K562 (cell line): Measurements from ENCODE around the gene KSR2. TPM values are rescaled to one million over a fixed set of nuclear protein-coding genes. Genes with fewer than 3 reads are reported as not detected.

ENCODE experiments used
- ATAC-seq: fragments of 200-7000 bp; cut with Tn5 transposase; 3 replicates; pipeline ENCODE4 v1.9.1; 2020; ENCODE audit warnings: moderate library complexity
- Bru-seq: library from RNA; stranded (reverse); fragments of 400-500 nt; gene quantifications from one replicate; lab custom pipeline; 2021; lab: Mats Ljungman, UMichigan
- BruChase-seq, 2 experiments: library from RNA; stranded (reverse); fragments of 400-500 nt; gene quantifications; one replicate each; lab custom pipeline; 2021; lab: Mats Ljungman, UMichigan
- BruUV-seq: library from RNA; stranded (reverse); fragments of 400-500 nt; replicated peaks from 2 replicates; lab custom pipeline; 2021; lab: Mats Ljungman, UMichigan
- CTCF ChIA-PET: fragments of 300-600 bp; formaldehyde crosslinking; extraction: SDS; loops from one replicate; lab custom pipeline; 2021; ENCODE audit warnings: low intra/inter-chr PET ratio; lab: Yijun Ruan, JAX
- POLR2A ChIA-PET: fragments of 300-600, 350-650 bp; sonication (Branson Sonifier 250); formaldehyde crosslinking; extraction: SDS; loops from one replicate; lab custom pipeline; 2021; ENCODE audit warnings: antibody characterized with exemption, inconsistent platforms; lab: Yijun Ruan, JAX
- DNase-seq, 4 experiments: peaks; one replicate each; pipeline versions ENCODE4 v3.0.0 to v3.0.0-alpha.2; 2011 to 2018; ENCODE audit warnings: low spot score in 3 of 4, mixed read lengths in 3 of 4; ENCODE audit errors: extremely low read depth in 1 of 4
- FAIRE-seq: peaks from 2 replicates; lab custom pipeline; 2011; peaks lifted over from hg19 to GRCh38; lab: Jason Lieb, UNC
- H2AFZ ChIP-seq: 2 replicates; pipeline ENCODE4 v1.6.0; 2011; ENCODE audit warnings: low read depth, low read length, control low read depth, inconsistent platforms
- H3K27ac ChIP-seq: fragments of 200-600 bp; 3 replicates; pipeline ENCODE4 v1.8.0; 2011; ENCODE audit warnings: low read depth, mild to moderate bottlenecking, control low read depth, inconsistent platforms, low read length, moderate library complexity, mixed read lengths; ENCODE audit errors: extremely low read depth
- H3K27me3 ChIP-seq, 2 experiments: fragments of 300-600 bp in 1 of 2; 2 replicates in 1 of 2; 3 replicates in 1 of 2; pipeline versions ENCODE4 v1.6.0 to v1.8.0; 2011; ENCODE audit warnings: inconsistent platforms in 2 of 2, low read length in 2 of 2, mild to moderate bottlenecking in 1 of 2, mixed read lengths in 1 of 2, moderate library complexity in 1 of 2; ENCODE audit not compliant: control insufficient read depth in 2 of 2, insufficient read depth in 2 of 2
- H3K36me3 ChIP-seq: fragments of 300-600 bp; 3 replicates; pipeline ENCODE4 v1.8.0; 2011; ENCODE audit warnings: mild to moderate bottlenecking, low read length, inconsistent platforms; ENCODE audit not compliant: control insufficient read depth, insufficient read depth
- H3K4me1 ChIP-seq, 2 experiments: fragments of 200-600 bp in 1 of 2; replicated peaks in 1 of 2; 2 replicates in 1 of 2; 3 replicates in 1 of 2; pipeline versions ENCODE4 v1.5.1 to v1.8.0; 2011; ENCODE audit warnings: inconsistent platforms in 2 of 2, low read length in 2 of 2, mild to moderate bottlenecking in 1 of 2, mixed read lengths in 1 of 2, moderate library complexity in 1 of 2; ENCODE audit not compliant: control insufficient read depth in 2 of 2, insufficient read depth in 2 of 2
- H3K4me2 ChIP-seq: 2 replicates; pipeline ENCODE4 v1.6.1; 2011; ENCODE audit warnings: low read length, control low read depth, inconsistent platforms, mixed read lengths; ENCODE audit not compliant: insufficient read depth
- H3K4me3 ChIP-seq: fragments of 200-600 bp; sonication (generic), shearing (Covaris generic); 2 replicates; pipeline ENCODE4 v1.5.1; 2016; ENCODE audit warnings: control low read depth, inconsistent platforms
- H3K79me2 ChIP-seq: fragments of 200-600 bp; 3 replicates; pipeline ENCODE4 v1.8.0; 2011; ENCODE audit warnings: low read length, inconsistent platforms; ENCODE audit not compliant: control insufficient read depth, insufficient read depth
- H3K9ac ChIP-seq, 2 experiments: 2 replicates each; pipeline versions ENCODE4 v1.6.0 to v1.6.1; 2011; ENCODE audit warnings: low read depth in 2 of 2, low read length in 2 of 2, control low read depth in 1 of 2, inconsistent platforms in 1 of 2, mild to moderate bottlenecking in 1 of 2, mixed read lengths in 1 of 2; ENCODE audit not compliant: insufficient read depth in 1 of 2
- H3K9me1 ChIP-seq: one replicate; pipeline ENCODE4 v1.6.0; 2011; ENCODE audit warnings: inconsistent platforms, mild to moderate bottlenecking, low read length, moderate library complexity; ENCODE audit not compliant: control insufficient read depth, insufficient read depth
- H3K9me3 ChIP-seq: replicated peaks from 2 replicates; pipeline ENCODE4 v1.5.1; 2011; ENCODE audit warnings: low read depth, low read length, inconsistent platforms; ENCODE audit not compliant: control insufficient read depth, insufficient read depth
- H4K20me1 ChIP-seq: replicated peaks from 2 replicates; pipeline ENCODE4 v1.6.1; 2011; ENCODE audit warnings: low read length, inconsistent platforms, mixed read lengths; ENCODE audit not compliant: control insufficient read depth, insufficient read depth
- BCLAF1 ChIP-seq, 2 experiments: fragments of 450-650 bp in 1 of 2; IDR thresholded peaks; 2 replicates each; pipeline ENCODE4 v1.6.1; 2011 to 2017; ENCODE audit warnings: low read depth in 2 of 2, antibody characterized with exemption in 1 of 2, borderline replicate concordance in 1 of 2, low read length in 1 of 2, mild to moderate bottlenecking in 1 of 2, mixed read lengths in 1 of 2; ENCODE audit not compliant: control insufficient read depth in 1 of 2
- CHD2 ChIP-seq: IDR thresholded peaks from 2 replicates; pipeline ENCODE4 v1.6.1; 2011; ENCODE audit warnings: low read depth, low read length
- HDAC8 ChIP-seq: fragments of 450-650 bp; IDR thresholded peaks from 2 replicates; pipeline ENCODE4 v1.6.1; 2016; ENCODE audit warnings: mild to moderate bottlenecking, missing genetic modification characterization, moderate library complexity, missing compliant biosample characterization
- WGBS: fragments of 100-300 bp; shearing (Covaris generic); methylation state at CpG from one replicate; pipeline ENCODE4 v1.1.6; 2016; ENCODE audit warnings: low coverage, mixed read lengths; ENCODE audit not compliant: insufficient coverage; ENCODE audit errors: missing lambda C conversion rate; 5-methylcytosine and 5-hydroxymethylcytosine counted together
- in situ Hi-C: fragments of 300-500 bp; cut with MboI; formaldehyde crosslinking; loops from 4 replicates; pipeline ENCODE4 v1.15.0; 2018; ENCODE audit warnings: inconsistent platforms, mixed read lengths
- intact Hi-C: fragments of 100-400 bp; cut with micrococcal nuclease; formaldehyde crosslinking; loops from 2 replicates; pipeline ENCODE4 v1.14.2; 2022
- long read RNA-seq, 3 experiments: library from polyadenylated mRNA in 2 of 3; library from RNA in 1 of 3; unstranded in 2 of 3; stranded (forward) in 1 of 3; transcript quantifications; one replicate each; pipeline ENCODE4 v2.0.0, GENCODE V29; 2019 to 2022
- polyA minus RNA-seq, 3 experiments: library from RNA; depleted of rRNA, polyadenylated mRNA; stranded (reverse); fragments of >200 nt; gene quantifications; 2 replicates each; pipeline ENCODE4 v1.2.3, GENCODE V29; 2011
- polyA plus RNA-seq, 8 experiments: library from polyadenylated mRNA; depleted of rRNA in 4 of 8; stranded (reverse) in 5 of 8; unstranded in 3 of 8; fragments of >200 nt; fragmentation: Nextera tagmentation in 2 of 8; fragmentation: Illumina TruSeq in 1 of 8; extraction: Ambion mirVana in 2 of 8; extraction: Trizol in 1 of 8; gene quantifications; 2 replicates each; pipeline versions ENCODE4 v1.2.1 to v1.2.3, GENCODE V29; 2011 to 2014; ENCODE audit warnings: inconsistent platforms in 1 of 8, missing spikeins in 1 of 8
- total RNA-seq, 7 experiments: library from RNA; depleted of rRNA in 6 of 7; stranded (reverse); fragments of >200 nt in 6 of 7; fragmentation: Illumina TruSeq in 2 of 7; extraction: Trizol in 2 of 7; gene quantifications; 2 replicates each; pipeline versions ENCODE4 v1.2.1 to v1.2.3, GENCODE V29; 2011 to 2021; ENCODE audit warnings: low replicate concordance in 1 of 7
- TF ChIP-seq, protein P1 (sequence below): fragments of 450-650 bp; IDR thresholded peaks from 2 replicates; pipeline ENCODE4 v1.6.1; 2016
- TF ChIP-seq, protein P2 (sequence below), 3 experiments: fragments of 200-800 bp in 1 of 3; fragments of 250-450 bp in 1 of 3; fragments of 450-650 bp in 1 of 3; sonication (Bioruptor Pico) in 1 of 3; sonication (Bioruptor generic) in 1 of 3; formaldehyde crosslinking in 1 of 3; IDR thresholded peaks; 2 replicates each; pipeline versions ENCODE4 v1.6.1 to v1.8.0; 2016 to 2022; ENCODE audit warnings: mild to moderate bottlenecking in 2 of 3, missing genetic modification characterization in 2 of 3, missing compliant biosample characterization in 1 of 3, moderate library complexity in 1 of 3

The KSR2 gene
- total RNA-seq (2011; cell fraction: chromatin; rRNA removed; ENCODE audit: low replicate concordance), result not detected in 2 replicates
- total RNA-seq (2011; cell fraction: nucleolus; rRNA removed), result under 0.01 TPM in 1 of 2 replicates, not detected in the other
- total RNA-seq (2011; cell fraction: nucleoplasm; rRNA removed), result under 0.01 TPM in 1 of 2 replicates, not detected in the other
- total RNA-seq (2014; rRNA removed) (not detected in 2 replicates), total RNA-seq (2014; rRNA removed; fragmentation: Illumina TruSeq; extraction: Trizol) (not detected in 2 replicates), total RNA-seq (2015; rRNA removed; fragmentation: Illumina TruSeq; extraction: Trizol) (not detected in 2 replicates), total RNA-seq (2021) (not detected in 2 replicates), polyA plus RNA-seq (2011; rRNA removed) (not detected in 2 replicates), polyA plus RNA-seq (2014; fragmentation: Illumina TruSeq; extraction: Trizol) (not detected in 2 replicates), polyA plus RNA-seq (2014; fragmentation: Nextera tagmentation; extraction: Ambion mirVana) (not detected), polyA plus RNA-seq (2014; rRNA removed) (not detected in 2 replicates), polyA minus RNA-seq (2011; rRNA and poly(A)+ RNA removed) (not detected in 2 replicates), Bru-seq, nascent RNA (percentile 8 among the genes with signal in this experiment), BruChase-seq, experiment 1, labeled RNA remaining after a 2-hour chase (percentile 7 among the genes with signal in this experiment), BruChase-seq, experiment 2, labeled RNA remaining after a 6-hour chase (percentile 10 among the genes with signal in this experiment)
- polyA plus RNA-seq (2011; cell fraction: cytosol; rRNA removed), result not detected in 2 replicates
- polyA plus RNA-seq (2011; cell fraction: nucleus; rRNA removed), result not detected in 2 replicates
- polyA plus RNA-seq (2012), result under 0.01 TPM in 1 of 2 replicates, not detected in the other
- polyA minus RNA-seq (2011; cell fraction: cytosol; rRNA and poly(A)+ RNA removed), result not detected in 2 replicates
- polyA minus RNA-seq (2011; cell fraction: nucleus; rRNA and poly(A)+ RNA removed), result not detected in 2 replicates
- long read RNA-seq, experiment 1, result 0 reads
- long read RNA-seq, experiment 2, result 0 reads
- long read RNA-seq, experiment 3, result 0 reads

- Histone ChIP-seq H3K9ac (no peak within 1 kb of the TSS), H4K20me1 (no peaks in the 10 kb centered on the region; the same call in 1 of the 2 replicates), H3K4me3 (no peak within 1 kb of the TSS), H3K4me2 (no peak within 1 kb of the TSS), H3K36me3 (no peaks in the 10 kb centered on the region), H3K27me3 (peaks cover 4 to 48% of the 10 kb centered on the region in 2 experiments; a peak in 4 of 5 replicates), H3K9me3 (no peaks in the 10 kb centered on the region), H3K79me2 (no peaks in the 10 kb centered on the region), H3K4me1 (peaks cover 0 to 7% of the 10 kb centered on the region in 2 experiments; a peak in 2 of 5 replicates), H3K27ac (no peak within 1 kb of the TSS), H3K9me1 (no peaks in the 10 kb centered on the region), H2AFZ (no peak within 1 kb of the TSS)
- TF ChIP-seq BCLAF1 (IDR thresholded peaks at IDR 0.05; ENCODE audit: borderline replicate concordance in 1 of 2, control insufficient read depth in 1 of 2, low read depth in 2 of 2, low read length in 1 of 2), result no peak
- TF ChIP-seq, protein P1, sequence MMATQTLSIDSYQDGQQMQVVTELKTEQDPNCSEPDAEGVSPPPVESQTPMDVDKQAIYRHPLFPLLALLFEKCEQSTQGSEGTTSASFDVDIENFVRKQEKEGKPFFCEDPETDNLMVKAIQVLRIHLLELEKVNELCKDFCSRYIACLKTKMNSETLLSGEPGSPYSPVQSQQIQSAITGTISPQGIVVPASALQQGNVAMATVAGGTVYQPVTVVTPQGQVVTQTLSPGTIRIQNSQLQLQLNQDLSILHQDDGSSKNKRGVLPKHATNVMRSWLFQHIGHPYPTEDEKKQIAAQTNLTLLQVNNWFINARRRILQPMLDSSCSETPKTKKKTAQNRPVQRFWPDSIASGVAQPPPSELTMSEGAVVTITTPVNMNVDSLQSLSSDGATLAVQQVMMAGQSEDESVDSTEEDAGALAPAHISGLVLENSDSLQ, result peak; percentile 84
- TF ChIP-seq HDAC8, result no peak
- peak; percentile 60; the same call in 1 of the 2 replicates for TF ChIP-seq CHD2
- TF ChIP-seq, protein P2, sequence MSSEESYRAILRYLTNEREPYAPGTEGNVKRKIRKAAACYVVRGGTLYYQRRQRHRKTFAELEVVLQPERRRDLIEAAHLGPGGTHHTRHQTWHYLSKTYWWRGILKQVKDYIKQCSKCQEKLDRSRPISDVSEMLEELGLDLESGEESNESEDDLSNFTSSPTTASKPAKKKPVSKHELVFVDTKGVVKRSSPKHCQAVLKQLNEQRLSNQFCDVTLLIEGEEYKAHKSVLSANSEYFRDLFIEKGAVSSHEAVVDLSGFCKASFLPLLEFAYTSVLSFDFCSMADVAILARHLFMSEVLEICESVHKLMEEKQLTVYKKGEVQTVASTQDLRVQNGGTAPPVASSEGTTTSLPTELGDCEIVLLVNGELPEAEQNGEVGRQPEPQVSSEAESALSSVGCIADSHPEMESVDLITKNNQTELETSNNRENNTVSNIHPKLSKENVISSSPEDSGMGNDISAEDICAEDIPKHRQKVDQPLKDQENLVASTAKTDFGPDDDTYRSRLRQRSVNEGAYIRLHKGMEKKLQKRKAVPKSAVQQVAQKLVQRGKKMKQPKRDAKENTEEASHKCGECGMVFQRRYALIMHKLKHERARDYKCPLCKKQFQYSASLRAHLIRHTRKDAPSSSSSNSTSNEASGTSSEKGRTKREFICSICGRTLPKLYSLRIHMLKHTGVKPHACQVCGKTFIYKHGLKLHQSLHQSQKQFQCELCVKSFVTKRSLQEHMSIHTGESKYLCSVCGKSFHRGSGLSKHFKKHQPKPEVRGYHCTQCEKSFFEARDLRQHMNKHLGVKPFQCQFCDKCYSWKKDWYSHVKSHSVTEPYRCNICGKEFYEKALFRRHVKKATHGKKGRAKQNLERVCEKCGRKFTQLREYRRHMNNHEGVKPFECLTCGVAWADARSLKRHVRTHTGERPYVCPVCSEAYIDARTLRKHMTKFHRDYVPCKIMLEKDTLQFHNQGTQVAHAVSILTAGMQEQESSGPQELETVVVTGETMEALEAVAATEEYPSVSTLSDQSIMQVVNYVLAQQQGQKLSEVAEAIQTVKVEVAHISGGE (CRISPR knock-in tag; IDR thresholded peaks at IDR 0.05), result peak in 1 of 3 experiments; percentile 50; a peak in 1 of 6 replicates
- CTCF ChIA-PET, result no interaction called here
- in situ Hi-C loops (no loop called here), intact Hi-C loops (no loop called here)
- peak; percentile 6 to 26 (median 20) for DNase-seq
- POLR2A ChIA-PET, result no interaction called here
- WGBS, result 12% methylated on average over 45 of the region's 86 CpGs
- no peak for FAIRE-seq
- ATAC-seq, result peak; percentile 29; the same call in 2 of the 3 replicates
- no TSS peak for BruUV-seq
Observed at GRCh38 chr12:117968826-117969659, at the start of gene KSR2. Gene KSR2 (minus strand): TSS chr12:117968990. CDS start chr12:117968255, 735 bp downstream.
